SK-N-SH (cell line): ENCODE data around the gene MFSD12. TPM values are rescaled to one million over a fixed set of nuclear protein-coding genes. Genes with fewer than 3 reads are reported as not detected.

Source experiments
- CTCF ChIA-PET: fragments of 300-600, 350-600 bp; formaldehyde crosslinking; extraction: SDS; loops from one replicate; lab custom pipeline; 2021; lab: Yijun Ruan, JAX
- POLR2A ChIA-PET: fragments of 350-600 bp; sonication (Branson Sonifier 250); formaldehyde crosslinking; extraction: SDS; loops from one replicate; lab custom pipeline; 2020; ENCODE audit warnings: antibody characterized with exemption, inconsistent platforms; lab: Yijun Ruan, JAX
- DNase-seq: peaks from one replicate; pipeline ENCODE4 v3.0.0; 2012
- H2AFZ ChIP-seq: fragments of 200-600 bp; sonication (generic); 2 replicates; pipeline ENCODE4 v1.8.1; 2016; ENCODE audit warnings: antibody characterized with exemption, mild to moderate bottlenecking, low read depth
- H3F3A ChIP-seq: fragments of 200-600 bp; sonication (generic); replicated peaks from 2 replicates; pipeline ENCODE3; 2016; ENCODE audit warnings: antibody characterized with exemption, mild to moderate bottlenecking; ENCODE audit not compliant: insufficient read depth
- H3K27ac ChIP-seq, 2 experiments: fragments of 200-500 bp in 1 of 2; fragments of 200-600 bp in 1 of 2; sonication (Bioruptor generic) in 1 of 2; sonication (generic), shearing (Covaris generic) in 1 of 2; 2 replicates each; pipeline versions ENCODE4 v1.5.1 to v1.6.1; 2014 to 2016; ENCODE audit warnings: low read depth in 2 of 2, inconsistent platforms in 1 of 2, low read length in 1 of 2, mild to moderate bottlenecking in 1 of 2, mixed read lengths in 1 of 2
- H3K27me3 ChIP-seq: fragments of 200-600 bp; sonication (generic), shearing (Covaris generic); 2 replicates; pipeline ENCODE4 v1.6.1; 2016; ENCODE audit warnings: mixed run types; ENCODE audit not compliant: insufficient read depth
- H3K36me3 ChIP-seq, 2 experiments: fragments of 200-500 bp in 1 of 2; fragments of 200-600 bp in 1 of 2; sonication (Bioruptor generic) in 1 of 2; sonication (generic) in 1 of 2; replicated peaks in 1 of 2; 2 replicates each; pipeline versions ENCODE3 to v1.5.1; 2014 to 2016; ENCODE audit warnings: low read length in 1 of 2, mild to moderate bottlenecking in 1 of 2; ENCODE audit not compliant: insufficient read depth in 2 of 2, control insufficient read depth in 1 of 2
- H3K4me1 ChIP-seq, 2 experiments: fragments of 200-500 bp in 1 of 2; fragments of 200-600 bp in 1 of 2; sonication (Bioruptor generic) in 1 of 2; sonication (generic), shearing (Covaris generic) in 1 of 2; 2 replicates each; pipeline versions ENCODE4 v1.5.1 to v1.6.1; 2014 to 2016; ENCODE audit warnings: low read depth in 1 of 2, low read length in 1 of 2, mixed run types in 1 of 2; ENCODE audit not compliant: insufficient read depth in 2 of 2, control insufficient read depth in 1 of 2
- H3K4me2 ChIP-seq: fragments of 200-600 bp; sonication (generic), shearing (Covaris generic); 2 replicates; pipeline ENCODE4 v1.6.1; 2017; ENCODE audit warnings: mixed run types
- H3K4me3 ChIP-seq, 2 experiments: fragments of 200-500 bp in 1 of 2; fragments of 200-600 bp in 1 of 2; sonication (Bioruptor generic) in 1 of 2; sonication (generic), shearing (Covaris generic) in 1 of 2; 2 replicates each; pipeline versions ENCODE4 v1.5.1 to v1.8.1; 2014 to 2016; ENCODE audit warnings: low read depth in 2 of 2, inconsistent platforms in 1 of 2, low read length in 1 of 2, mild to moderate bottlenecking in 1 of 2, mixed read lengths in 1 of 2, moderate library complexity in 1 of 2
- H3K79me2 ChIP-seq: fragments of 200-600 bp; sonication (generic); 2 replicates; pipeline ENCODE4 v1.8.1; 2017; ENCODE audit warnings: mild to moderate bottlenecking; ENCODE audit not compliant: insufficient read depth
- H3K9ac ChIP-seq: fragments of 200-600 bp; sonication (generic); 2 replicates; pipeline ENCODE4 v1.6.1; 2017; ENCODE audit warnings: mixed run types
- H3K9me2 ChIP-seq: fragments of 200-600 bp; sonication (generic); 2 replicates; pipeline ENCODE4 v1.6.1; 2017; ENCODE audit warnings: mixed run types
- H3K9me3 ChIP-seq: fragments of 200-600 bp; sonication (generic); 2 replicates; pipeline ENCODE4 v1.6.1; 2017; ENCODE audit warnings: mixed run types, mild to moderate bottlenecking, moderate library complexity
- H4K20me1 ChIP-seq: fragments of 200-600 bp; sonication (generic); 2 replicates; pipeline ENCODE4 v1.6.1; 2017; ENCODE audit warnings: mild to moderate bottlenecking, mixed run types; ENCODE audit not compliant: insufficient read depth
- FOSL2 ChIP-seq: IDR thresholded peaks from 2 replicates; pipeline ENCODE4 v1.4.0; 2012; ENCODE audit warnings: low read depth, mild to moderate bottlenecking, moderate library complexity, borderline replicate concordance
- MEF2A ChIP-seq: IDR thresholded peaks from 2 replicates; pipeline ENCODE4 v1.4.0; 2012; ENCODE audit warnings: low read depth, borderline replicate concordance
- NRF1 ChIP-seq: IDR thresholded peaks from 2 replicates; pipeline ENCODE4 v1.6.1; 2012; ENCODE audit warnings: low read depth, mild to moderate bottlenecking, low read length
- PBX3 ChIP-seq: IDR thresholded peaks from 2 replicates; pipeline ENCODE4; 2012
- POLR2AphosphoS5 ChIP-seq: IDR thresholded peaks from 2 replicates; pipeline ENCODE4 v1.6.1; 2012; ENCODE audit warnings: low read depth, low read length
- RAD21 ChIP-seq: IDR thresholded peaks from 2 replicates; pipeline ENCODE4 v1.6.1; 2012; ENCODE audit warnings: mild to moderate bottlenecking, low read length
- REST ChIP-seq: IDR thresholded peaks from 2 replicates; pipeline ENCODE4 v1.6.1; 2012; ENCODE audit warnings: mild to moderate bottlenecking, low read depth, low read length, moderate library complexity
- RXRA ChIP-seq: IDR thresholded peaks from 2 replicates; pipeline ENCODE4 v1.4.0; 2012; ENCODE audit warnings: low read depth, mild to moderate bottlenecking, borderline replicate concordance
- SIN3A ChIP-seq: IDR thresholded peaks from 2 replicates; pipeline ENCODE4 v1.6.1; 2012; ENCODE audit warnings: low read depth, mild to moderate bottlenecking, low read length, moderate library complexity, borderline replicate concordance
- SMC3 ChIP-seq: IDR thresholded peaks from 2 replicates; pipeline ENCODE4 v1.6.1; 2012; ENCODE audit warnings: low read depth, low read length, improper control_type of control experiment
- TAF1 ChIP-seq: IDR thresholded peaks from 2 replicates; pipeline ENCODE4 v1.6.1; 2012; ENCODE audit warnings: low read depth, mild to moderate bottlenecking, low read length, moderate library complexity, borderline replicate concordance
- TEAD4 ChIP-seq: IDR thresholded peaks from 2 replicates; pipeline ENCODE4 v1.4.0; 2012; ENCODE audit warnings: mild to moderate bottlenecking, borderline replicate concordance; ENCODE audit not compliant: insufficient read depth
- USF2 ChIP-seq: fragments of 150-350 bp; IDR thresholded peaks from 2 replicates; pipeline ENCODE4 v1.6.1; 2017; ENCODE audit warnings: antibody characterized with exemption, low read length, low read depth, borderline replicate concordance
- YY1 ChIP-seq: IDR thresholded peaks from 2 replicates; pipeline ENCODE4 v1.4.0; 2012; ENCODE audit warnings: low read depth, mild to moderate bottlenecking
- WGBS: methylation state at CpG from one replicate; pipeline ENCODE4 v1.1.6; 2017; ENCODE audit warnings: low lambda C conversion rate; 5-methylcytosine and 5-hydroxymethylcytosine counted together
- polyA plus RNA-seq, 3 experiments: library from polyadenylated mRNA; depleted of rRNA; stranded (reverse); fragments of >200 nt; gene quantifications; 2 replicates each; pipeline ENCODE4 v1.2.3, GENCODE V29; 2012

MFSD12 gene
- polyA plus RNA-seq, 1 of the 3 experiments (the other 2 are of a cell fraction): 53.3 TPM

GRCh38 chr19:3513229-3514140 is 43.9 kb downstream of the MFSD12 start:
- Histone ChIP-seq H3K27me3 (no peaks in the 10 kb centered on the region), H3K4me2 (no peak overlapping the region), H3F3A (peaks cover 11% of the 10 kb centered on the region), H3K4me3 (no peak overlapping the region), H3K79me2 (peaks cover 100% of the 10 kb centered on the region), H3K27ac (no peak overlapping the region), H3K36me3 (peaks cover 0 to 7% of the 10 kb centered on the region in 2 experiments), H3K9me2 (no peaks in the 10 kb centered on the region), H3K4me1 (peaks cover 7% of the 10 kb centered on the region in 2 experiments; a peak in 2 of 4 replicates), H3K9me3 (no peaks in the 10 kb centered on the region), H4K20me1 (peaks cover 98% of the 10 kb centered on the region), H3K9ac (no peak overlapping the region), H2AFZ (no peak overlapping the region)
- no peak for DNase-seq
- ChIA-PET POLR2A (no interaction called here), CTCF (interaction anchor here (0.6 to 0.9 kb wide), 3 partner anchors 9 to 31 kb away, joined by 3 read pairs; no protein-coding TSS in a partner anchor)
- 92% methylated on average over 9 of the region's 23 CpGs for WGBS
- TF ChIP-seq TAF1 (no peak), FOSL2 (no peak), YY1 (no peak), REST (no peak), POLR2AphosphoS5 (no peak), SMC3 (no peak), RXRA (no peak), USF2 (no peak), NRF1 (no peak), TEAD4 (no peak), MEF2A (no peak), RAD21 (no peak), SIN3A (no peak), PBX3 (no peak)
